ENCODE data around the gene OMP. TPM values are rescaled to one million over a fixed set of nuclear protein-coding genes. Genes with fewer than 3 reads are reported as not detected.

Gene OMP
- total and polyA plus RNA-seq, 4 donors: 0.33 to 0.56 TPM; not detected in 2

DNA sequence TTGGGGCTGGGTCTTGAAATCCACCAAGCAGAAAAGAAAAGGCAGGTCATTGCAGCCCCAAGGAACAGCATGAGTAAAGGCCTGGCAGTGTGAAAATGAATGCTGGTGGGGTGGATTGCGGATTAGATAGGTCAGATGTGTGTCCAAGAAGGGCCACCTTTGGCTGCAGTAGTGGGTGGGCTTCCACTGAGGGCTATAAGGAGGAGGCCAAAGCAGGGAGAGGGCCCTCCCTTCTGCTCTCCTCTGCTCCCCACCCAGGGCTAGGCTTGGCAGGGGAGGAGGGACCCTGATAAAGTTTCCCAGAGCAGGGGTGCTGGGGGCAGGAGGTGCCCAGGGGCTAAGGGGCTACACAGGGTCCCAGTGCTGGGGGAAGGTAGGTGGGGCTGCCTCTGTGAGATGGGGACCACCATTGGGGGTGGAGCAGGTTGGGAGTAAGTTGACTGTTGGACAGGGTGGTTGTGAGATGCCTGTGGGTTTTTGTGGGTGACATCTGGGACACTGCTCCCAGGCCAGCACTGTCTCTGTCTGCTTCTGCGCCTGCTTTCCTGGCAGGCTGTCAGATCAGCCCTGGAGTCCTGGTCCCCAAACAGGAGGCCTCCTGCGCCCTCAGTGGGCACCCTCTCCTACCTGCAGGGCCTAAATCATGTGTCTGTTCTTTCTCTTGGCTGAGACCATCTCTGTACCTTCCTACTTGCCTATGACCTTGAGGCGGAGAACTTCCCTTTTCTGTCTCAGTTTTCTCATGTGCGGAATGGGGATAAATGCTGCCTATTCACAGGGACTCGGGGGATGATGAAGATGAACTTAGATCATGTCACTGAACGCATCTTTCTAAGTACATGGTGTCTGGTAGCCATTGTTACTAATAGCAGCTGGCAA, 33.9 kb upstream of the OMP start:
- Histone ChIP-seq H3K36me3 (ENCODE audit: control insufficient read depth, insufficient read depth, low read length) (peaks cover 18% of the 10 kb centered on the region), H3K27ac (ENCODE audit: low read depth, low read length) (no peak overlapping the region), H3K9me3 (ENCODE audit: control insufficient read depth, insufficient read depth, low read length) (no peaks in the 10 kb centered on the region), H3K4me3 (ENCODE audit: low read depth, low read length) (peak overlapping the region; percentile 76), H3K4me1 (ENCODE audit: control insufficient read depth, insufficient read depth, low read length) (peaks cover 76% of the 10 kb centered on the region), H3K27me3 (ENCODE audit: control insufficient read depth, insufficient read depth, low read length) (no peaks in the 10 kb centered on the region)
- WGBS (ENCODE audit: insufficient coverage): 92% methylated on average over 5 of the region's 7 CpGs
- DNase-seq (ENCODE audit: low read depth in 4 of 6, low spot score in 6 of 6): no peak

DNA sequence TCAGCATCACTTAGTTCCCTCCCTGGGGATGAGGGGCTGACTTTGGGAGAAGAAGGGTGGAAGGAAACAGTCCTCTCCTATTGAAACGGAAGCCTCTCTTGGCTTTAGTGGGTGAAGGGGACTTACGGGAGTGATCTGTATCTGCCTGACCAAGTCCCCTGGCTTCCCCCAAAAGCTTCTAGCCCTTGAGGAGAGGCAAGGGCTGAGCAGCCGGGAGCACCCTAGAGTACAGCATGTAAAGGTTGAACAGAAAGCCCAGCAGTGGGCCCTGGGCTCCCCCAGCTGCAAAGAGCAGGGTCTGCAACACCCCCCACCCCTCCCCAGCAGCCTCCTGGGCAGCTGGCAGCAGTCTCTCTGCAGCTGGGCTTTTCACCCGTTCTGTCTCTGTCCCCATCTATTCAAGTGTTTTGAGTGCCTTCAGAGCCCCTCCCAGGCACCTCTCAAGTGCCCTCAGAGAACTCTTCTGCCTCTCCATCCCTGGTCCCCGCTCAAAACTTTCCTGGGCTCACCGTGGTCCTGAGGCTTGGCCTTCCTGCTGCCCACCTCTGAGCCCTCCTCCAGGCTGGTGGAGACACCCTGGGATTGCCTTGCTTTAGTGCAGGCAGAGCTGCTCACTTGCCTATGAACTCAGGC, 33.2 kb upstream of the OMP start:
- no peak for DNase-seq (ENCODE audit: low read depth in 4 of 6, low spot score in 6 of 6)
- 44% methylated on average over 5 of the region's 6 CpGs for WGBS (ENCODE audit: insufficient coverage)
- H3K4me1 ChIP-seq (ENCODE audit: control insufficient read depth, insufficient read depth, low read length): peaks cover 83% of the 10 kb centered on the region
- H3K36me3 ChIP-seq (ENCODE audit: control insufficient read depth, insufficient read depth, low read length): peaks cover 23% of the 10 kb centered on the region
- H3K9me3 ChIP-seq (ENCODE audit: control insufficient read depth, insufficient read depth, low read length): no peaks in the 10 kb centered on the region
- H3K27ac ChIP-seq (ENCODE audit: low read depth, low read length): no peak overlapping the region
- H3K27me3 ChIP-seq (ENCODE audit: control insufficient read depth, insufficient read depth, low read length): no peaks in the 10 kb centered on the region
- H3K4me3 ChIP-seq (ENCODE audit: low read depth, low read length): no peak overlapping the region

DNA sequence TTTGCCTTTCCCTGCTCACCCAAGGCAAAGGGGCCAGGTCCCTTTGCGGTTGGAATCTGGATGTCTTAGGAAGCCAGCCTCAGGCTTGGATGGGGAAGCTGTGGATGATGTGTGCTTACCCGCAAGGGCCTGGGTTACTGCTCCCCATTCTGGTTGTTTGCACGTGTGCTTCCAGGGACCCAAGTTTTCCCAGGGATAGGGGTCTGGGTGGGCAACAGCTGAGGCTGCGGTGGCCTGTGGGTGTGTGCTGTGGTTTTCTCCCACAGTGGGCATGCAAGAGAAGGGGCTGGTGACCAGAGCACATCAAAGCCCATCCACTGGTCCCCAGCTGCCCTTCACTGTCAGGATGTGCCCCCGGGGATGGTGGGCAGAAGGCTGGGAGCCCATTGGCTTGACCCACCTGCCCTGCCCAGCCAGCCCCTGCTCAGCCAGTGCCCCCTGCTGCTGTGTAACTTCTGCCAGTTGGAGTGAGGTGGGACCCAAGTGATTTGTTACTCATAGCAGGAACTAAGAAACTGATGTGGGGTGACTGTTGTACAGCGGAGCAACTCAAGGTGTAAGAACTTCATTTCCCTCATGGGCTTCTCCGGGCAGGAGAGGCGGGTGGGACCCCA, 32.6 kb upstream of the OMP start:
- Histone ChIP-seq H3K4me1 (ENCODE audit: control insufficient read depth, insufficient read depth, low read length) (peaks cover 89% of the 10 kb centered on the region), H3K27me3 (ENCODE audit: control insufficient read depth, insufficient read depth, low read length) (no peaks in the 10 kb centered on the region), H3K4me3 (ENCODE audit: low read depth, low read length) (no peak overlapping the region), H3K9me3 (ENCODE audit: control insufficient read depth, insufficient read depth, low read length) (no peaks in the 10 kb centered on the region), H3K27ac (ENCODE audit: low read depth, low read length) (no peak overlapping the region), H3K36me3 (ENCODE audit: control insufficient read depth, insufficient read depth, low read length) (peaks cover 29% of the 10 kb centered on the region)
- no peak for DNase-seq (ENCODE audit: low read depth in 4 of 6, low spot score in 6 of 6)
- WGBS (ENCODE audit: insufficient coverage): 92% methylated on average over 8 of the region's 8 CpGs

DNA sequence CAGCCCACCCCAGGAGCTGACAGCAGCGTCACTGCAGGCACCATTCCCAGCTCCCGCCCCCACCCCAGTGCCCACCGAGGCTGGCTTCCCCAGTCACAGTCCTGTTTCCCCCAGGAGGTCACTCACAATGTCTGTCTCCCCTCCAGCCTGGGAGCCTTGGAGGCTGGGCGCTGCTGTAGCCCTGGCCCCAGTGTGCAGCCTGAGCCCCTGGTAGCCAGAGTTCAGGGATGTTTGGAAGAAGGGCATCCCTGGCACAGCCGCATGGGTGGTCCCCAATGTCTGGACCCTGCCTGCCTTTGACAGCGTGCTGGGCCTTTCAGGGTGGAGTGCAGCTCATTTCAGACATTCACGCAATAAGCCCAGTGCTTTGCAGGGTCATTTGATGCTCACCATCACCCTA, 31.6 kb upstream of the OMP start:
- Histone ChIP-seq H3K27me3 (ENCODE audit: control insufficient read depth, insufficient read depth, low read length) (no peaks in the 10 kb centered on the region), H3K27ac (ENCODE audit: low read depth, low read length) (no peak overlapping the region), H3K4me1 (ENCODE audit: control insufficient read depth, insufficient read depth, low read length) (peaks cover 87% of the 10 kb centered on the region), H3K36me3 (ENCODE audit: control insufficient read depth, insufficient read depth, low read length) (peaks cover 30% of the 10 kb centered on the region), H3K9me3 (ENCODE audit: control insufficient read depth, insufficient read depth, low read length) (no peaks in the 10 kb centered on the region), H3K4me3 (ENCODE audit: low read depth, low read length) (no peak overlapping the region)
- DNase-seq (ENCODE audit: low read depth in 4 of 6, low spot score in 6 of 6): no peak
- WGBS (ENCODE audit: insufficient coverage): 86% methylated on average over 7 of the region's 7 CpGs

DNA sequence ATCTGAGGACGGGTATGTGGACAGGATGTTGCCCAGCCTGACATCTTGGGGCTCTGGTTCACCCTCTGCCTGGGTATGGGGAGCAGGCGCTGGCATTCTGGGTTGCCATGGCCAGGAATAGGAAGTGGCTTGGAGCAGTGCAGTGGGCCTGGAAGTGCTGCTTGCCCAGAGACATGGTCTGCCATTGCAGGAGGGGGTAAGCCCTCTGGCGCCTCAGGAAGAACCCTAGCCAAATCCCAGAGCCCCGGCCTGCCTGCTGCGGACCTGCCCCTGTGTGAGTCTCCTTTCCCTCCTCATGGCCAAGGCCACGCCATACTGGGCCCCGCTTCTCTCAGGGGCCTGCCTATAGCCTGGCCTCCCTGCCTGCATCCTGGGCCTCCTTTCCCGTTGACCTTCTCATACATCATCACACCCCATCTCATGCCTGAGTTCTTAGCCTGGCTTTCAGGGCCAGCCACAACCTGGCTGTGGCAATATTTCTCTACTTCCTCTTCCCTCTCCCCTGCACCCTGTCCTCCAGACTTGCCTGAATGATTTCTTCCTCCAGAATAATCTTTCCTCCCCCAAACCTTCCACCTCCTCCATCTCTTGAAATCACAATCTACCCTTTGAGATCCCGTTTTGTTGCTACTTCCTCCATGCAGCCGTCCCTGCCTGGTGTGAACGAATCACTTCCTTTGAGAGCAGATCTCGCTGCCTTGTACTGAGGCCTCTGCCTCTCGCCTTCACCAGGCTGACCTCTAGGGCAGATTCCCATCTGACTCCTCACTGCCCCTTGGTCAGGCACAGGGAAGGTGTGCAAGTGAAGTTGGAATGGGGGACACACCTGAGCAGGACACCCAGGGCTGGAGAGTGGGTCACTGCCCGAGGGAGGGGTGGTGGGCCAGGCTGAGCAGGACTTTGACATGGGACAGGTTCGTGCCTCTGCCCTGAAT, 30.7 kb upstream of the OMP start:
- Histone ChIP-seq H3K27ac (ENCODE audit: low read depth, low read length) (peak overlapping the region; percentile 76), H3K27me3 (ENCODE audit: control insufficient read depth, insufficient read depth, low read length) (no peaks in the 10 kb centered on the region), H3K4me1 (ENCODE audit: control insufficient read depth, insufficient read depth, low read length) (peaks cover 83% of the 10 kb centered on the region), H3K36me3 (ENCODE audit: control insufficient read depth, insufficient read depth, low read length) (peaks cover 30% of the 10 kb centered on the region), H3K4me3 (ENCODE audit: low read depth, low read length) (no peak overlapping the region), H3K9me3 (ENCODE audit: control insufficient read depth, insufficient read depth, low read length) (no peaks in the 10 kb centered on the region)
- WGBS (ENCODE audit: insufficient coverage): 81% methylated on average over 14 of the region's 15 CpGs
- no peak for DNase-seq (ENCODE audit: low read depth in 4 of 6, low spot score in 6 of 6)

DNA sequence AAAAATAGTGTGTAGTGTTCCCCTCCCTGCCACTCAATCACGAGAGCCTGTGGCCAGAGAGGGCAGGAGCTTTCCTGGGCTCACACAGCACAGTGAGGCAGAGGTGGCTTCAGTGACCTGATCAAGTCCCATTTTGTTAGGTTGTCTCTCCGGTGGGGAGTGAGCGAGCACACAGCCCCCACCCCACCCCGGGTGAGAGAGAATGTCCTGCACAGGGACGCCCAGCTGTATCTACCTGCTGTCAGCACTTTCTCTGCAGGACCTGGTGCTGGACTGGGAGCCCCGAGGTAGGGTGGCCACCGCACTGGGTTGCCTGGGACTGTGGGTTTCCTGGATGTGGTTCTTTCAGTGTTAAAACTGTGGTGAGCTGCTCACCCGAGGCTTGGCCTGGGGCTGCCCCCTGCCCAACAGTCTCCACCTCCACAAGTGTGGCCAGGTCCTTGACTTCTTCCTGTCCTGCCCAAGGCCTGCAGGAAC, 29.8 kb upstream of the OMP start:
- Histone ChIP-seq H3K36me3 (ENCODE audit: control insufficient read depth, insufficient read depth, low read length) (peaks cover 30% of the 10 kb centered on the region), H3K27me3 (ENCODE audit: control insufficient read depth, insufficient read depth, low read length) (no peaks in the 10 kb centered on the region), H3K9me3 (ENCODE audit: control insufficient read depth, insufficient read depth, low read length) (no peaks in the 10 kb centered on the region), H3K4me3 (ENCODE audit: low read depth, low read length) (no peak overlapping the region), H3K4me1 (ENCODE audit: control insufficient read depth, insufficient read depth, low read length) (peaks cover 75% of the 10 kb centered on the region), H3K27ac (ENCODE audit: low read depth, low read length) (peak overlapping the region; percentile 76)
- 74% methylated on average over 5 of the region's 8 CpGs for WGBS (ENCODE audit: insufficient coverage)
- no peak for DNase-seq (ENCODE audit: low read depth in 4 of 6, low spot score in 6 of 6)

DNA sequence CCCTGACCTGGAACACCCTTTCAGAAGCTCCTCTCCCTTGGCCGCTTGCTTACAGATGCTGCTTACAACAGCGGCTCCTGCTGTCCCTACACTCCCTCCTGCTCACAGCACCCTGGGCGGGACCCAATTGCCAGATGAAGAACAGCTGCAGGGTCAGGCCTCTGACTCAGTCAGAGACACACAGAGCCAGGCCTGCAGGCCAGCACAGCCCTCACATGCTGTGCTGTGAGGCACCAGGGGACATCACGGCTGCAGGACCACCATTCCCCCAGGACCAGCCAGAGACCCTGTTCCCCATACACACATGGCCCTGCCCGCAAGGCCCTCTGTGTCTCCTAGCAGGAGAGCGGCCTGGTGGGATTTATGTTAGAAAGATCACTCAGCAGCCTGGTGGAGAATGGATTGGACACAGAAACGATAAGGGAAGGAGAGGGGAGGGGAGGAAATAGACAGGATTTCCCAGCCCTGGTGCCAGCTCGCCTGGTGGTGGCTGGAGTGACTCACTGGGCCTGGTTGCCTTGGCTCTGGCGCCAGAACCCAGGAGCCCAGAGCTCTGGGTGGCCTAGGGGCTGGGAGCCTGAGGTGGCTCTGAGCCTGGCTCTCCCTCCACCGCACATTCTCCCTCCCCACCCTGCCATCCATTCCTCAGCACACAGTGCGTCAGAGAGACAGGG, 29.2 kb upstream of the OMP start:
- H3K27me3 ChIP-seq (ENCODE audit: control insufficient read depth, insufficient read depth, low read length): no peaks in the 10 kb centered on the region
- peak overlapping the region; percentile 76 for H3K27ac ChIP-seq (ENCODE audit: low read depth, low read length)
- H3K4me1 ChIP-seq (ENCODE audit: control insufficient read depth, insufficient read depth, low read length): peaks cover 70% of the 10 kb centered on the region
- whole genome bisulfite sequencing (ENCODE audit: insufficient coverage): 51% methylated on average over 6 of the region's 11 CpGs
- H3K9me3 ChIP-seq (ENCODE audit: control insufficient read depth, insufficient read depth, low read length): no peaks in the 10 kb centered on the region
- peaks cover 30% of the 10 kb centered on the region for H3K36me3 ChIP-seq (ENCODE audit: control insufficient read depth, insufficient read depth, low read length)
- DNase-seq (ENCODE audit: low read depth in 4 of 6, low spot score in 6 of 6): peak in 1 of 6 donors; percentile 58
- H3K4me3 ChIP-seq (ENCODE audit: low read depth, low read length): no peak overlapping the region

DNA sequence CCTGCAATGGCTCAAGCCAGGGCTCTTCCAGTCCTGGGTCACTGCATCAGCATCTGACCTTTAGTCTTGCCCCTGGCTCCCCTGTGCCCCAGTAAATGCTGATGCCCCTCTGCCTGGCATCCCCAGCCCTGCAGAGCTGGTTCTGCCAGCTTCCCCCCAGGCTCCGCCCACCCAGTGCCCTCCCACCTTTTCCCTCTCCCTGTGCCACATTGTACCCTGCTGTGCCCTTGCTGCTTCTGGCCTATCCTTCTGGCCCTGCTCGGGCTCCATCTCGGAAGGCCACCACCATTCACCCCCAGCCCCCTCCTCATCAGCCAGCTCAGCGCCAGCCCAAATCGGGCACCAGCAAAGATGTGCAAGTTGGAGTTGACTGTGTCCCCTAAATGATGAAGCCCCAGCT, 28.4 kb upstream of the OMP start:
- WGBS (ENCODE audit: insufficient coverage): 73% methylated on average over 3 of the region's 5 CpGs
- peak overlapping the region; percentile 76 for H3K27ac ChIP-seq (ENCODE audit: low read depth, low read length)
- H3K4me3 ChIP-seq (ENCODE audit: low read depth, low read length): no peak overlapping the region
- peaks cover 62% of the 10 kb centered on the region for H3K4me1 ChIP-seq (ENCODE audit: control insufficient read depth, insufficient read depth, low read length)
- H3K9me3 ChIP-seq (ENCODE audit: control insufficient read depth, insufficient read depth, low read length): no peaks in the 10 kb centered on the region
- H3K36me3 ChIP-seq (ENCODE audit: control insufficient read depth, insufficient read depth, low read length): peaks cover 30% of the 10 kb centered on the region
- no peaks in the 10 kb centered on the region for H3K27me3 ChIP-seq (ENCODE audit: control insufficient read depth, insufficient read depth, low read length)
- DNase-seq (ENCODE audit: low read depth in 4 of 6, low spot score in 6 of 6): no peak

All from spinal cord (tissue), 10 donors.